HCT116 (cell line): ENCODE data around the gene ZNF836.

Source experiments
- ELF1 ChIP-seq: IDR thresholded peaks from 2 replicates; pipeline ENCODE4 v1.6.1; 2012; ENCODE audit warnings: low read depth, borderline replicate concordance
- EZH2phosphoT487 ChIP-seq: fragments of 200-600 bp; IDR thresholded peaks from 2 replicates; pipeline ENCODE4 v1.6.1; 2018; ENCODE audit warnings: antibody characterized with exemption, borderline replicate concordance
- JUND ChIP-seq: IDR thresholded peaks from 2 replicates; pipeline ENCODE4 v1.6.1; 2012
- POLR2A ChIP-seq: IDR thresholded peaks from 2 replicates; pipeline ENCODE4 v1.7.0; 2011; ENCODE audit warnings: borderline replicate concordance; ENCODE audit not compliant: insufficient read depth, insufficient read length; ENCODE audit errors: extremely low read depth
- POLR2AphosphoS5 ChIP-seq: IDR thresholded peaks from 2 replicates; pipeline ENCODE4 v1.6.1; 2011; ENCODE audit warnings: mild to moderate bottlenecking, low read depth, low read length, moderate library complexity
- RAD21 ChIP-seq: IDR thresholded peaks from 2 replicates; pipeline ENCODE4 v1.6.1; 2012; ENCODE audit warnings: low read depth, mild to moderate bottlenecking
- TCF7L2 ChIP-seq: IDR thresholded peaks from 2 replicates; pipeline ENCODE4 v1.7.0; 2011; ENCODE audit warnings: borderline replicate concordance, inconsistent platforms; ENCODE audit not compliant: insufficient read depth, insufficient read length; ENCODE audit errors: extremely low read depth
- YY1 ChIP-seq: IDR thresholded peaks from 2 replicates; pipeline ENCODE4 v1.6.1; 2011; ENCODE audit warnings: low read length, low read depth, moderate library complexity, mild to moderate bottlenecking; ENCODE audit not compliant: insufficient replicate concordance; ENCODE audit errors: extremely low read depth
- ZFX ChIP-seq: fragments of 450-650 bp; IDR thresholded peaks from 2 replicates; pipeline ENCODE4 v1.6.1; 2017
- ZNF274 ChIP-seq: fragments of 200-500 bp; sonication (Bioruptor generic); IDR thresholded peaks from 2 replicates; pipeline ENCODE4 v1.6.1; 2014; ENCODE audit warnings: mild to moderate bottlenecking, low read depth, low read length, inconsistent platforms
- TF ChIP-seq, protein P1 (sequence below): IDR thresholded peaks from 2 replicates; pipeline ENCODE4 v1.6.1; 2012
- TF ChIP-seq, protein P2 (sequence below), 3 experiments: fragments of 200-600 bp in 1 of 3; sonication (generic) in 1 of 3; IDR thresholded peaks in 2 of 3; conservative IDR thresholded peaks in 1 of 3; 2 replicates each; pipeline ENCODE4 v1.5.1; 2012 to 2017; ENCODE audit warnings: low read depth in 2 of 3, low read length in 2 of 3, antibody characterized with exemption in 1 of 3, borderline replicate concordance in 1 of 3, control low read depth in 1 of 3, mild to moderate bottlenecking in 1 of 3, mixed read lengths in 1 of 3, mixed run types in 1 of 3, moderate library complexity in 1 of 3; ENCODE audit not compliant: insufficient read depth in 1 of 3
- TF ChIP-seq, protein P3 (sequence below): IDR thresholded peaks from 2 replicates; pipeline ENCODE4 v1.6.1; 2012; ENCODE audit warnings: low read depth

DNA sequence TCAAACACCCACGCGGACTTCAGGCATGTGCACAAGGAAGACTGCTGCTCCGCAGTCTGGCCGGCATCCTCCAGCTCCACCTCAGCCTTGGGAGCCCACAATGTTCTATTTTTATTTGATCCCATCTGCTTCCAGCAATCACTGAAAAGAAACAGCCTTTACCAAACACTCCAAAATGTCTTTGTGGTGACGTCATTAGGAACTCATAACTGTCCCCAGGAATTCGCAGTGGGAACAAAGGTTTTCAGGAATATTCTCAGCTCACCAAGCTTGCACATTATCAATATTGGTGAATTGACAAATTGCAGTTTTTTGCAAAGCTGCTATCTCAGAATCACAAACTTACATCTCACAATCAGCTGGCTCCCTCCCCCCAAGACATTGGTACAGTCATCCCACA, 60.6 kb downstream of the ZNF836 start:
- TF ChIP-seq ELF1 (no peak), RAD21 (no peak), POLR2A (no peak), POLR2AphosphoS5 (no peak), YY1 (no peak), TCF7L2 (no peak), EZH2phosphoT487 (no peak), JUND (no peak), ZFX (no peak), ZNF274 (no peak)
- TF ChIP-seq, protein P1, sequence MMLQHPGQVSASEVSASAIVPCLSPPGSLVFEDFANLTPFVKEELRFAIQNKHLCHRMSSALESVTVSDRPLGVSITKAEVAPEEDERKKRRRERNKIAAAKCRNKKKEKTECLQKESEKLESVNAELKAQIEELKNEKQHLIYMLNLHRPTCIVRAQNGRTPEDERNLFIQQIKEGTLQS, result no peak
- TF ChIP-seq, protein P2, sequence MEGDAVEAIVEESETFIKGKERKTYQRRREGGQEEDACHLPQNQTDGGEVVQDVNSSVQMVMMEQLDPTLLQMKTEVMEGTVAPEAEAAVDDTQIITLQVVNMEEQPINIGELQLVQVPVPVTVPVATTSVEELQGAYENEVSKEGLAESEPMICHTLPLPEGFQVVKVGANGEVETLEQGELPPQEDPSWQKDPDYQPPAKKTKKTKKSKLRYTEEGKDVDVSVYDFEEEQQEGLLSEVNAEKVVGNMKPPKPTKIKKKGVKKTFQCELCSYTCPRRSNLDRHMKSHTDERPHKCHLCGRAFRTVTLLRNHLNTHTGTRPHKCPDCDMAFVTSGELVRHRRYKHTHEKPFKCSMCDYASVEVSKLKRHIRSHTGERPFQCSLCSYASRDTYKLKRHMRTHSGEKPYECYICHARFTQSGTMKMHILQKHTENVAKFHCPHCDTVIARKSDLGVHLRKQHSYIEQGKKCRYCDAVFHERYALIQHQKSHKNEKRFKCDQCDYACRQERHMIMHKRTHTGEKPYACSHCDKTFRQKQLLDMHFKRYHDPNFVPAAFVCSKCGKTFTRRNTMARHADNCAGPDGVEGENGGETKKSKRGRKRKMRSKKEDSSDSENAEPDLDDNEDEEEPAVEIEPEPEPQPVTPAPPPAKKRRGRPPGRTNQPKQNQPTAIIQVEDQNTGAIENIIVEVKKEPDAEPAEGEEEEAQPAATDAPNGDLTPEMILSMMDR (IDR thresholded peaks at IDR 0.05 in 2 of 3, conservative IDR thresholded peaks at IDR 0.05 in 1 of 3; ENCODE audit: borderline replicate concordance in 1 of 3, insufficient read depth in 1 of 3, low read depth in 2 of 3, low read length in 2 of 3), result no peak
- TF ChIP-seq, protein P3, sequence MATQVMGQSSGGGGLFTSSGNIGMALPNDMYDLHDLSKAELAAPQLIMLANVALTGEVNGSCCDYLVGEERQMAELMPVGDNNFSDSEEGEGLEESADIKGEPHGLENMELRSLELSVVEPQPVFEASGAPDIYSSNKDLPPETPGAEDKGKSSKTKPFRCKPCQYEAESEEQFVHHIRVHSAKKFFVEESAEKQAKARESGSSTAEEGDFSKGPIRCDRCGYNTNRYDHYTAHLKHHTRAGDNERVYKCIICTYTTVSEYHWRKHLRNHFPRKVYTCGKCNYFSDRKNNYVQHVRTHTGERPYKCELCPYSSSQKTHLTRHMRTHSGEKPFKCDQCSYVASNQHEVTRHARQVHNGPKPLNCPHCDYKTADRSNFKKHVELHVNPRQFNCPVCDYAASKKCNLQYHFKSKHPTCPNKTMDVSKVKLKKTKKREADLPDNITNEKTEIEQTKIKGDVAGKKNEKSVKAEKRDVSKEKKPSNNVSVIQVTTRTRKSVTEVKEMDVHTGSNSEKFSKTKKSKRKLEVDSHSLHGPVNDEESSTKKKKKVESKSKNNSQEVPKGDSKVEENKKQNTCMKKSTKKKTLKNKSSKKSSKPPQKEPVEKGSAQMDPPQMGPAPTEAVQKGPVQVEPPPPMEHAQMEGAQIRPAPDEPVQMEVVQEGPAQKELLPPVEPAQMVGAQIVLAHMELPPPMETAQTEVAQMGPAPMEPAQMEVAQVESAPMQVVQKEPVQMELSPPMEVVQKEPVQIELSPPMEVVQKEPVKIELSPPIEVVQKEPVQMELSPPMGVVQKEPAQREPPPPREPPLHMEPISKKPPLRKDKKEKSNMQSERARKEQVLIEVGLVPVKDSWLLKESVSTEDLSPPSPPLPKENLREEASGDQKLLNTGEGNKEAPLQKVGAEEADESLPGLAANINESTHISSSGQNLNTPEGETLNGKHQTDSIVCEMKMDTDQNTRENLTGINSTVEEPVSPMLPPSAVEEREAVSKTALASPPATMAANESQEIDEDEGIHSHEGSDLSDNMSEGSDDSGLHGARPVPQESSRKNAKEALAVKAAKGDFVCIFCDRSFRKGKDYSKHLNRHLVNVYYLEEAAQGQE, result no peak
